Measurements from ENCODE around the gene AKAIN1.

DNA sequence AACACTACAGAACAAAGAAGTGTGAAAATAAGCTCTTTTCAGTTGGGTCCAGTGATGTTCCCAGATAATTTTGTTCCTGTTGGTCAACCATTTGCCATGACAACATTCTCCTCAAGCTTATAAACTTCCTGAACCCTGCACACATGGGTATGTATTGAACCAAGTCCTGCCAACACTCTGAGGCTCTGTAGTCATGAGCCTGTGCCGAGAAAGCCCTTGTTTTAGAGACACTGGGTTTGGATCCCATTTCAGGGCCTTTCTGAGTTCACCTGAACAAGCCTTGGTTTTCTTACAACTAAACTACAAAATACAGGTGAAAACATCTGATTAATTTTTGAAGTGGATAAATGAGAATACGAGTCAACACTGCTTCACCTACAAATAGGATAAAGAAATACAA is 38.5 kb downstream of the AKAIN1 start:
- TF ChIP-seq, protein P1, sequence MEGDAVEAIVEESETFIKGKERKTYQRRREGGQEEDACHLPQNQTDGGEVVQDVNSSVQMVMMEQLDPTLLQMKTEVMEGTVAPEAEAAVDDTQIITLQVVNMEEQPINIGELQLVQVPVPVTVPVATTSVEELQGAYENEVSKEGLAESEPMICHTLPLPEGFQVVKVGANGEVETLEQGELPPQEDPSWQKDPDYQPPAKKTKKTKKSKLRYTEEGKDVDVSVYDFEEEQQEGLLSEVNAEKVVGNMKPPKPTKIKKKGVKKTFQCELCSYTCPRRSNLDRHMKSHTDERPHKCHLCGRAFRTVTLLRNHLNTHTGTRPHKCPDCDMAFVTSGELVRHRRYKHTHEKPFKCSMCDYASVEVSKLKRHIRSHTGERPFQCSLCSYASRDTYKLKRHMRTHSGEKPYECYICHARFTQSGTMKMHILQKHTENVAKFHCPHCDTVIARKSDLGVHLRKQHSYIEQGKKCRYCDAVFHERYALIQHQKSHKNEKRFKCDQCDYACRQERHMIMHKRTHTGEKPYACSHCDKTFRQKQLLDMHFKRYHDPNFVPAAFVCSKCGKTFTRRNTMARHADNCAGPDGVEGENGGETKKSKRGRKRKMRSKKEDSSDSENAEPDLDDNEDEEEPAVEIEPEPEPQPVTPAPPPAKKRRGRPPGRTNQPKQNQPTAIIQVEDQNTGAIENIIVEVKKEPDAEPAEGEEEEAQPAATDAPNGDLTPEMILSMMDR (IDR thresholded peaks at IDR 0.05; ENCODE audit: low read depth, low read length), result no peak
- TF ChIP-seq EZH2phosphoT487 (IDR thresholded peaks at IDR 0.05; ENCODE audit: low read depth), result no peak

All from OCI-LY3 (cell line).